NCI-H226 (cell line): ENCODE data around the gene MRPL28.
"Not testable (repeated sequence)": the region's sequence is repeated elsewhere in the genome, so short reads cannot be mapped to it uniquely, and the experiment has no call there.

Experiments
- DNase-seq: peaks from one replicate; pipeline ENCODE4 v3.0.0-alpha.2; 2015

MRPL28 gene

DNA sequence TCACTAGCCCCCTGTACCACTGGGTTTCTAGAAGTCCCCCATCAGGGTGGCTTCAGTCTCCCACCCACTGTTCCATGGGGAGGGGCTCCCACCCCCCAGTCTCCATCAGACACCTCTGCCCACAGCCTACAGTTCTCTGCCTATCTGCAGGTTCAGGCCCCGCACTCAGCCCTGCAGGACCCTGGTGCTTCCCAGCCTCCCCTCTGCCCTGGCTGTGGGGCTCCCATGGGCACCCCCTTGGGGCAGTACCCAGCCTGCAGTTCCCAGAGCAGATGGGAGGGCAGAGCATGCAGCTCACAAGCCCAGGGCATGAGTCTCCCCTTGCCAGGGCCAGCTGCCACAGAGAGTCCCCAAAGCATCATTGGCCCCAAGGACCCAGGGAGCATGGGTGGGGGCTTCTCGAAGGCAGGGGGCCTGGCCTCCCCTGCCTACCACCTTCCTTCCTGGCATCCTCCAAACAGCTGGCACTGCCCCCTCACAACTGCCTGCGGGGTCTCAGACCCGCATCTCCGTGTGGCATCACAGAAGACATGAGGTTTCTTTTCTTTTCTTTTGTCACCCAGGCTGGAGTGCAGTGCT lies 2.8 kb upstream of the MRPL28 start:
- no peak for DNase-seq

DNA sequence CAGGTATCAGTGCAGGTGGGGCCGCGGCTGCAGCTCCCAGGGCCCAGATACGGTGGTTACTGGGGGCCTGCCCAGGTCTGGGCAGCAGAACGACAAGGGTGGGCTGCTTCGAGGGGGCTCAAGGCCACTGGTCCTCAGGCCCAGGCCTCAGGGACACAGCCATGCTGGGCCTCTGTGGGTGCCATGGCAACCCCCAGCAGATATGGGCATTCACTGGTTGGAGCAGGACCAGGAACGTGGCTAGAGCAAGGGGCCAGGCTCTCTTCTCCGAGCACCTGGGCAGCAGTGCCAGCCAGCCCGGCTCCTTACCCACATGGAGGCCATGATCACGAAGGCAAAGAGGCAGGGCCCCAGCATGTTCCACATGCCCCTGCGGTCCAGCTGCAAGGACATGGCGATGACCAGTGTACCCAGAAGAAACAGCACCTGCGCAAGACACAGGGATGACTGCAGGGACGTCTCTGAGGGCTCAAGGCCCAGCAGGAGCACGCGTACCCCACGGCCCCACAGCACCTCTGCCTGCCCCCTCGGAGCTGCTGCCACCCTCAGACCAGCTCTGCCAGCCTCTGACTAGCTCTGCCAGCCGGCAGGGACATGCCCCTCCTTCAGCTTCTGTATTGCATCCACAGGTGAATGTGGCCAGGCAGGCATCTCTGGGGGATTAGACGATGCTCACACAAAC lies 2.1 kb upstream of the MRPL28 start:
- no peak for DNase-seq

DNA sequence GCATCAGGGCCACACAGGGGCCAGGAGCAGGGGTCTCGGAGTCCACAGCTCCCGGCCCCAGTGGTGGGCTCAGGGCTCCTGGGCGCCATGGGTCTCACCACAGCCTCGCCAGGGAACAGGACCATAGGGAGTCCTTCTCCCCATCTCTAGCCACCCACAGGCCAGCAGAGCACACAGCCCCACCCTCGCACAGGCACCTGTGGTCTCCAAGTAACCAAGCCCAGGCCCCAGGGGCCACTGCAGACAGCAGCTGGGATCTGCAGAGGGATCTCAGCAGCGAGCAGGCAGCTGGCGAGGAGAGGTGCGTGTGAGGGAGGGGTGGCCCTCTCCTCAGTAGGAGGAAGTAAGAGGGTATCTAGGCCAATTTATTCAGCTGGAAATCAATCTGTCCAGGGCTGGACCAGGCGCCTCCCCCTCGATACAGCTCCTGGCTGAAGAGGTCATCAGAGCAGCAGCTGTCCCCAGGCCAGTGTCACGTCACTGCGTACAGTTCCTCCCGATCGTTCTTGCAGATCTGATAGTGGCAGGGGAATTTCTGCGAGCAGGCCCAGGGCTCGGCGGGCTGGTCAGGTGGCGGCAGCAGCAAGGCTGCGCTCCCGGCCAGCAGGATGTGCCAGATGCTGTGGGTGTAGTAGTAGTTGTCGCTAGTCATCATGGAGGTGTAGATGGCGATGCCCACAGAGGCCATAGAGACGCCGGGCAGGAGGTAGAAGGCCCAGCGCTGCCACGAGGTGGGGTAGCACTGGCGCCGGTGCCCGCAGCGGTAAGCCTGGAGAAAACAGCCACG lies 1.4 kb upstream of the MRPL28 start:
- no peak for DNase-seq

DNA sequence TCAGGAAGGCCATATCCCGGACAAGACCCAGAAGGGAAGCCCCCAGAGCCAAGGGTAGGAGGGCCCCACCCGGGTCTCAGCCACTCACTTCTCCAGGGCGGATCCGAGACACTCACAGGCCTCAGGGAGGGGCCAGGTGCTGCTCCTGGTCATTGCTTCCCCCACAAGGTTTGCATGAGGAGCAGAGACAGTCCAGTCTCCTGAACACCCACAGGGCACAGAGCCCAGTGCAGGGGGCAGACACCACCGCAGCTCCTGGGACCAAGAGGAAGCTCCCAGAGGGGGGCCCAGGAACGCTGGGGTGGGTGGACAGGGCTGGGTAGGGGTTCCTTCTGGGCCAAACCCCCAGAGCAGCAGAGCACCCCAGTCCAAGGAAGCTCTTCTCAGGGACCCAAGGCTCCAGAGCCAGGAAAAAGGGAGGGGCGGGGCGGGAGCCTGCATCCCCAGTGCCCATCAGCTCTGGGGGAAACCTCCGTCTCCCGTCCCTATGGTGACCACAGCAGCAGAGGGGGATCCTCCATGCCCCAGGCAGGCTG lies 709 bp upstream of the MRPL28 start:
- no peak for DNase-seq

DNA sequence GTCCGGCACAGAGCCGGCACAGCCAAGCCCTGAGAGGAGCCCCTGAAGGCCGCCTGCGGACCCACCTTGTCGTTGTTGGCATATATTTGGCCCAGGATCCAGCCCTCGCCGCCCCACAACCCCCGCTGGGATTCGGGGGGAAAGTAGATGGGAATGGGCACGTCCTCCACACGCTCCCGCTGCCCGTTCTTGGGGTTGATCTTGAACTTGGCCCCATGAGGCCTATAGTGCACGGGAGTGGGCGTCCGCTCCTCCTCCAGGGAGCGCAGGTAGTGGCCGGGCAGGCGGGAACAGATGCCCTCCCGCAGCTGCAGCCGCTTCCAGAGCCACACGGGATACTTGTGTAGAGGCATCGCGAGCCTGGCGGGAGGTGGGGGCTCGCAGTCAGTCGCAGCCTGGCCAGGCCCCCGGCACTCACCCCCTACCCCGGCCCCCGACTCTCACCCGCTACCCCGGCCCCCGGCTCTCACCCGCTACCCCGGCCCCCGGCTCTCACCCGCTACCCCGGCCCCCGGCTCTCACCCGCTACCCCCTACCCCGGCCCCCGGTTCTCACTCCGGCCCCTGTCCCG lies 387 bp downstream of the MRPL28 start:
- no peak for DNase-seq

DNA sequence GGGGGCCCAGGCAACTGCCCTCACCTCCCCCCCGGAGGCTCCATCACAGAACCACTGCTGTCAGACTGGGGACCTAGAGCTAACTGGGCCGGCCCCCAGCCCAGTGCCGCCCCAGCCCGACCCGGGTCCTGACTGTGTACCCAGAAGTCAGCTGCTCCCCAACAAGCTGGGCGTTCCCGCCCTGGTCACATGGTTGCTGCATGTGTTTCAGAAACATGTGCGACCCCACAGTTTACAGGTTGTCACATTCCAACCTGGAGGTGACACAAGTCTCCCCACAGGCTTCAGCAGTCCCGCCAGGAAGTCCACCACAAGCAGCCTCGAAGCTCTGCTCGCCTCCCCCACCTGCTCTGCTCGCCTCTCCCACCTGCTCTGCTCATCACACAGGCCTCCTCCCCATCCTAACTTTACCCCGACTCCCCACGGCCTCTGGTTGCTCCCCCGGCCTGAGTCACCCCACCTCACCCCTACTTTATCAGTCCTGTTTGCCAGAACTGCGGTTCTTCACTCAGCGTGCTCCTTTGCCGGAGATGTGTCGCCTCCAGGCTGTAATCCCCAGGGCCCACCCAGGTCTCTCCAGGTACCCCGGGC lies 968 bp downstream of the MRPL28 start:
- no peak for DNase-seq

DNA sequence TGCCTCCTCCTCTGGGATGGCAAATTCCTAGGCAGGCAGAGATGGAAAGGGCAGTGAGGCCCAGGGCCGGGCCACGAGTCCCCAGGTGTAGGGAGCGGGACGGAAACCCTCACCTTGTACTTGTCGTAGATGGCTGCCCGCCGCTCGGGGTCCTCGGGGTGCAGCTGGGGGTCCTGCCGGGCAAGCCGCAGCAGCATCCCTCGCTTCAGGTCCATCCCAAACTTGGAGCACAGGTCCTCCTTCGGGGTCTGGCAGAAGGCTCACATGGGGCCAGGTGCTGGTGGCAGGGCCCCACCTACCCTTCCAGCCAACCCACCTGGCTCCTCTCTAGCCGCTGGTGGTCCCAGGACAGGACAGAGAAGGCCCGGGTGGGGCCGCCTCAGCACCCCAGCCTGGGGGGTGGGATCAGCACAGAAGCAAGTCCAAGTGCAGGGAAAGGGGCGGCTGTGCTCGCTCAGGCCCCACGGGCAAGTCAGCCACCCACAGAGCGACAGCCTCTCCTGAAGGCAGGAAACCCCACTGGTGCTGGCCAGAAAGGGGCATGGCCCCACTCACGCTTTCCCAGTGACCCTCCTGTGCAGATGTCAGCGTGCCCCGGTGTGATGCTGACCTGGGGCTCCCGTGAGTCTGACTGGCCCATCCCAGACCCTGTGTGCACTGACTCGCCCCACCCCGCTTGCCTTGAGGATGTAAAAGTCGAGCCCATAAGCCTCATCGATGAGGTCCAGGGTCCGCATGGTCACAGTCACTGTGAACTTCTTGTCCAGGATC lies 1.8 kb downstream of the MRPL28 start:
- no peak for DNase-seq

DNA sequence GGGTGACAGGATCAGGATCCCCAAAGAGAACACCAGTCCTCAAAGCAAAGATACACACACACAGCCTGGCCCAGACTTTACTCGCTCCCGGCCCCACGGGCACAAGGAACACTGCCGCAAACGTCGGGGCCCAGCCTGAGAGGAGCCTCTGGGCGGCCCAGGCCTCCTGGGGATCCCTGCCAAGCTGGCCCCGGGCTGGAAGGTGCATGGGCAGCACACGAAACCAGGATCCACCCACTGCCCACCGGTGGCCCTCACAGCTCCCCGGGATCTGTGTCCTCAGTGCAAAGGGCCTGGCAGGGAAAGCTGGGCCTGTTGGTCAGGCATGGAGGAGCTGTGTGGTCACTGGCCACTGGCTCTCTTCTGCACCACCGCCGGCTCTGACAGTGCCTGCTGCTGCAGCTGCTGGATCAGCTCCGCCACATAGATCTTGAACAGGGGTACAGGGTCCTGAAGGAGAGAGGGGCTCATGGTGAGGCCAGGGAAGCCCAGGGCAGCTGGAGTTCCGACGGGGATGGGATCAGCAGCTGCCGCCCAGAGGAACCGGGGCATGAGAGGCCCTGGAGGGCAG lies 2.9 kb downstream of the MRPL28 start:
- DNase-seq: no peak

DNA sequence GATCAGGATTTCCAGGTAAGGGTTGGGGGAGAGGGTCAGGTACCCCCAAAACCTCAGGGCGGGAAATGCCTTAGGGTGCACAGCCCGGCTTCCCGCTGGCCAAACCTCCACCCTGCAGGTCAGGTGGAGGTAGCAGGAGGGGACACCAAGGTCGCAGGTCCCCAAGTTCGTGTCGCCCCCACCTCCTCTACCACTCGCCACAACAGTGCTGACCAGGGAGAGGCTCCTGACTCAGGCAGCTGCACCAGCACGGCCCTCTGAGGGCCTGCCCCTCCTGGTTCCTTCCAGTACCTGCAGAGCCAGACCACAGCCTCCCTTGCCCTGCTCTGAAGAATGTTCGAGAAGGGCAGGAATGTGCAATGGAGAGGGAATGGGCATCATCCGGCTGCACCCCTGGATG lies 3.9 kb downstream of the MRPL28 start:
- DNase-seq: no peak

DNA sequence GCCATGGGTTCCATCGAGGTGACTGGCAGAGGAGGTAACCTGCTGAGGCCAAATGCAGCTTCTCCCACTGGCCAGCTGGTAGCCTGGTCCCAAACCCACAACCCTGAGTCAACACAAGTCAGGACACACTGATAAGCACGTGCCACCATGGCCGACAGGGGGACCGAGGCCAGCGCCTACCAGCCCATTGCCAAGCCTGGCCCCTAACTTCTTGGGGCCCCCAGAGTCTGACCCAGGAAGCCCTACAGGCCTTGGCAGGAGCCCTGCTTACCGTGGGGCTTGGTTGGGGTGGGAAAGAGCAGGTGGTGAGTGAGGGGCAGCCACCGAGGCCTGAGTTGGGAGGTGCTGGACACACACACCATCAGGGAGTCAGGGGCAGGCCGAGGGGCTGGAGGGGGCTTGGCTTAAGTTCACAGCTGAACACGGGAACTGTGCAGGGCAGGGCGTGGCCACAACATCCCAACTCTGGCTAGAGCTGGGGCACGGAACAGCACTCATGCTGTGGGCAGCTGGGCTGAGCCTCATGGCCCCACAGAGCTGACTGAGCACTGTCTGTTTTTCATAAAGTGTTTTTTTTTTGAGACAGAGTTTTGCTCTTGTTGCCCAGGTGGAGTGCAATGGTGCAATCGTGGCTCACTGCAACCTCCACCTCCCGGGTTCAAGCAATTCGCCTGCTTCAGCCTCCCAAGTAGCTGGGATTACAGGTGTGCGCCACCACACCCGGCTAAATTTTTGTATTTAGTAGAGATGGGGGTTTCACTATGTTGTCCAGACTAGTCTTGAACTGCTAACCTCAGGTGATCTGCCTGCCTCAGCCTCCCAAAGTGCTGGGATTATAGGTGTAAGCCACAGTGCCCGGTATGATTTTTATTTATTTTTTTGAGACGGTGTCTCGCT lies 5.5 kb downstream of the MRPL28 start:
- no peak for DNase-seq

DNA sequence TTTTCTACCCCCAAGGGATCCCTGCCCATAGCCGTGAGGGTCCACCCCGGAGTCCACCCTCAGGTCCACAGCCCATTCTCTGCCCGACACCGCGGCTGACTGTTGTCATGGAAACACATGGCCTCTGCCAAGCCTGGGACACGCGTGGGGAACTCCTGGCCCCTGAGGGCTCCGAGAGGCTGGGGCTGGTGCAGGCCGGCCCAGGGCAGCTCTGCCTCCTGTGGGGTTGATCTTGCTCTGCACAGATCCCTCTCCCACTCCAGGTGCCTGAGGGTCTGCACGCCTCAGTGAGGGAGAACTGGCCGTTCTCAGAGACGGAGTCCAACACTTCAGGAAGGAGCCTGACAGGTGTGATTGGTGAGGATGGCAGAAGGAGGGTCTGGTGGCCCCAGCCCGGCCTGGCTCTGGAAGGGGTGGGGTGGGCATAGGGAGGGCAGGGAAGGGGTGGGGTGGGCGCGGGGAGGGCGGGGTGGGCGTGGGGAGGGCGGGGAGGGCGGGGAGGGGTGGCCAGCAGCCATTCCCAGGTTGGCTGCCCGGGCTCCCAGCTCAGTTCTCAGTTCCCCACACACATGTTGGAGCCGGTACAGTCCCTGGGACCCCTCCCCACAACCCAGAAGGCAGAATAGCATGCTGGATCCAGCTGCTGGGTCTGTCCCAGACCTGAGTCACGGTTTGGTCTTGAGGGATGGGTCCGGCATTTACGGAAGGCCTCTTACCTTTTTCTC lies 6.4 kb downstream of the MRPL28 start:
- no peak for DNase-seq

DNA sequence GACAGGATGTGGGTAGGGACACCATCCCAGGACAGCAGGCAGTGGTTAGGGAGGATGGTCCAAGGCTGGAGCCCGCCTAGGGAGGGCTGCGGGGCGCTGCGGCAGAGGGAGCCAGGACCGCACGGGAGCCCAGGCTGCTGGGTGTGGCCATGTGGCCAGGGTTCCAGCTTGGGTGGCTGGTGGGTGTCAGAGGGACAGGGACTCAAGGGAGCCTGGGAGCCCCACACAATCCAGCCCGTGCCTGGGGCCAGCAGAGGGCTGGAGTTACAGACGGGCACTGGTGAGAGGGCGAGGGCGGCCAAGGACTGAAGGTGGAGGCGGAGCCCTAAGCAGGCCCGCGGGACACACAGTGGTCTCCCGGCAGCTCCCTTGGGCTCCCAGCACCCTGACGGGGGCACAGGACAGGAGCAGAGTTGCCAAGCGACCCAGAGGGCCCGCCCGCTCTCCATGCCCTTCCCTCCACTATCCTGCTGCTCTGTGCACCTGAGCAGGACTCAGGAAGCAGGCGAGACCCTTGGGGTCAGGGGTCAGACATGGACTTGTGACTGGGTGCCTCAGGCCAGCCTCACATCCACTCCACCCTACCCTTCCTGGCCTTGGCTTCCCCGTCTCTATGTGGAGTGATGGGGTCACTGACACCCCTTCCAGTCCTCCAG lies 7.1 kb downstream of the MRPL28 start:
- no peak for DNase-seq

DNA sequence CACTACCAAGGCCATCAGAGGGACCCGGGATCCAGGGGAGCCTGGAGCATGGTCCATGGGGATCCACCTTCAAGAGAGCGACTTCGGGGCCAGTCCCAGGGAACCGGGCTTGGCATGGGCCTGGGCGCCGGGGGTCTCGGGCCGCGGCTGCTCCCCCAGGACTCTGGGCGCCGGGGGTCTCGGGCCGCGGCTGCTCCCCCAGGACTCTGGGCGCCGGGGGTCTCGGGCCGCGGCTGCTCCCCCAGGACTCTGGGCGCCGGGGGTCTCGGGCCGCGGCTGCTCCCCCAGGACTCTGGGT lies 7.7 kb downstream of the MRPL28 start:
- DNase-seq: not testable (repeated sequence)

DNA sequence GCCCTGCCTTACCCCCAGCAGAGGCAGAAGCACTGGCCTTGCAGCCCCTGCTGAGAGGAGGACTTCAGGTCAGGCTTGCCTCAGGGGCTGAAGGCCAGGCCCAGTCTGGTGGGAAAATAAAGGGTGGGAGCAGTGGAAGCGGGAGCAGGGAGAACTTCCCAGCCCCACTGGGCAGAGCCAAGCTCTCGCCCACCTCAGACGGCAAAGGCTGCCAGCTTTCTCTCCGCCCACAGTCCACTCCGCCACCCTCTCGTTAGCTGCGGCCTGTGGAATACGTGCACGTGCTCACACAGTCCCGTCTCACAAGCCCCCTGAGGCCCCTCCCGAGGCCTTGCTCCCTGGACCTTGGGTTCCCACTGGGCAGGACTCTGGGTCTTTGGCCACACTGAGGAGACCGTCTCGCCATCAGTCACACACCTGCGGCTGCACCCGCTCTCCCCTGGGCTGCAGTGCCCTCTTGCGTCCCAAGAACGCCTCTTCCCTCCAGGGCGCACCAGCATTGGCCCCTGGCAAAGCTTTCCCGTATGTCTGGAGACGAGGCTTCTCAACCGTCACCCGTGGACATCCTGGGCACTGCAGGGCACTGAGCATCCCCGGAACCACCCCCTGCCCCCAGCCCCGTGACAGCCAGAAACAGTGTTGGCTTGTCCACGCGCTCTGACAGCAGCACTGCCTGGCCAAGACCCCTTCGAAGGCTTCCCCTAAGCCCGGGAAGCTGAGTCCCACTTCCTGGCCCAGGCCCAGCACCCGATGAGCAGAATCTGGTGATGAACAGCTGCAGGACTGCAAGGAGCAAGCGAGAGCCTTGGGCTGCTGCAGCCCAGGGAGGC lies 8.3 kb downstream of the MRPL28 start:
- peak; percentile 44 for DNase-seq

DNA sequence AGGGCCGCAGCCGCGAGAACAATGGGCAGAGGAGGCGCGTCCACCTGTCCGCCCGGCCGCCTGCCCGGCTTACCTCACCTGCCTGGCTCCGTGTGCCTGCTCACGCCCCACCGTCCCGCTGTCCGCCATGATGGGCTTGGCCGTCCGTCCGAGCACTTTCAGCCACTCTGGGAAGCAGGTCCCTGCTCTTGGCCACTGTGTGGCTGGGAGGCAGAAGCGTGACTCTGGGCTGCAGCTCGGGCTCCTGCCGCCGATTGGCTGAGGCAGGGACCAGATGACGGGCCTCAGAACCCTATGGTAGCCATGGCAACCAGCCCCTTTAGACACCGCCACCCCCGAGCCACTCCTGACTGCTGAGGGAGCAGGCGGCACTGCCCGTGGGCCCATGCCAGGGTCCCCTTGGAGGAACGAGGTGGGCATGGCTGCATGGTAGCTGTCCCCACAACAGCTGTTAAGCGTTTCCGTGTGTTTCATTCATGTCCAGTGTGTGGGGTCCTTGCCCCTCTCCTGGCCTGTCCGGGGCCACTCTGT lies 8.9 kb downstream of the MRPL28 start:
- no peak for DNase-seq

DNA sequence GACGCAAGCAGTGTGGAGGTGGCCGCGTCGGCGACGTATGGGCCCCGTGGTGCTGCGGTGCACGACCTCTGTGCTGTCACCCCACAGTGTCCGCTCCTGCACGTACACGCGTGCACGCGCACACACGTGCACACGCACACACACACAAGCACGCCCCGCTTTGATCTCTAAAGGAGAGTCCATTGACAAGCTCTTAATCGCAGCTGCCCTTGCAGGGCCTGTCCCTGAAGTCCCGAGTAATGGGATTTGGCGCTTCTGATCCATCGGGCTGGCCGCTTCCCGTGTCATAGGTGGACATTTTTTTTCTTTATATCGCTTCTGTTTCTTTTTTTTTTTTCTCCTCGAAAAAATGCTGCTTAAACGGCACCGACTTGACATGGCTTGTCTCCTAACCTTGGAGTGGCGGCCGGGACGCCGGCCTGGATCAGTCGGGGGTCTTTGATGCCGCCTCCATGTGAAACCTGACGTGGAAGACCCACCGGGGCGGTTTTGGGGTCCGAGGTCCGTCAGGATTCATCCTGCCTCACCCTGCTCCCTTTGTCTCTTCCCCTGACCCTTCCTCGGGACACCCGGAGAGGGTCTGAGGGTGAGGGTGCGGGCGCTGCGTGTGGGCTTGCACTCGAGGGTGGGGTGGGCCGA lies 9.5 kb downstream of the MRPL28 start:
- DNase-seq: no peak

DNA sequence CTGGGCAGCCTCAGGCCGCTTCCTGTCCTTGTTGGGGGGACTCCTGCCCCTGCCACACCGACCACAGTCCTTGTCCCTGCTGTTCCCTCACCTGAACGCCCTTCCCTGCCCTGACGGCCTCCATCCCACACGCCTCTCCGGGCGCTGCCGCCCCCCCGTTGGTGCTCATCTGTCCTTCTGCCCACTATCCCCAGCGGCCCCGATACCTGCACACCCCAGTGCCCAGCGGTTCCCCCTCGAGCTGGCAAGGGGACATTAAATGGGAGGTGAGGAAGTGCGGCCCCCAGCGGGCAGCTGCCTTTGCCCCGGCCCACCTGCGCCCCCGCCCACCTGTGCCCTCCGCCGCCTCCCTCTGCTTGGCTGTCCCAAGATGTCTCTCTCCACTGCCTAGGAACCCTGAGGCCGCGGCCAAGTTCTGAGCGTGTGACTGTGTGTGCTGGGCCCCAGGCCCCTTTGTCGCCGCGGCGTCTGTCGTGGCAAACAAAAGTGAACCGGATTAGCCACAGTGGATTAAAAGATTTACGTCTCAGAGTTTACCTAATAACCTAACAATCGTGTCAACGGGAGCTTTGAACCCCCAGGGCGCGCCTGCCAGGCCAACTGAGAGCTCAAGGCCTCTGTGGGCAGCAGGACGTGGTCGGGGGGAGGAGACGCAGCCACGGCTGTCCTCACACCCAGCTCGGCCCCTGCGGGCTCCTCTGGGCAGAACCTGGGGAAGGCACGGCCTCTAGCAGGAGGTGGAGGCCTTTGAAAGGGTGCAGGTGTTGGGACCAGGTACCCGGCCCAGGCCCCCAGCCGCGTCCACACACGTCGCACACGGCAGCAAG lies 10.3 kb downstream of the MRPL28 start:
- DNase-seq: no peak
